IMR-90 (cell line): Measurements from ENCODE around the gene HOXB8. TPM values are rescaled to one million over a fixed set of nuclear protein-coding genes. Genes with fewer than 3 reads are reported as not detected.

ENCODE experiments used
- NFE2L2 ChIP-seq: fragments of 150-350 bp; IDR thresholded peaks from 2 replicates; pipeline ENCODE4 v1.6.1; 2016; ENCODE audit warnings: low read depth, mild to moderate bottlenecking, low read length
- polyA plus RNA-seq, 3 experiments: library from polyadenylated mRNA; depleted of rRNA; stranded (reverse); fragments of >200 nt; gene quantifications; 2 replicates each; pipeline ENCODE4 v1.2.3, GENCODE V29; 2012; ENCODE audit warnings: low replicate concordance in 1 of 3
- total RNA-seq: library from RNA; depleted of rRNA; stranded (reverse); fragments of >200 nt; gene quantifications from 2 replicates; pipeline ENCODE4 v1.2.3, GENCODE V29; 2012
- TF ChIP-seq, protein P1 (sequence below): fragments of 150-350 bp; IDR thresholded peaks from 2 replicates; pipeline ENCODE4 v1.6.1; 2016; ENCODE audit warnings: low read depth, mild to moderate bottlenecking, low read length, moderate library complexity, borderline replicate concordance

Gene HOXB8
- total and polyA plus RNA-seq, 2 of the 4 experiments (the other 2 are of a cell fraction): 0.54 to 5.3 TPM

DNA sequence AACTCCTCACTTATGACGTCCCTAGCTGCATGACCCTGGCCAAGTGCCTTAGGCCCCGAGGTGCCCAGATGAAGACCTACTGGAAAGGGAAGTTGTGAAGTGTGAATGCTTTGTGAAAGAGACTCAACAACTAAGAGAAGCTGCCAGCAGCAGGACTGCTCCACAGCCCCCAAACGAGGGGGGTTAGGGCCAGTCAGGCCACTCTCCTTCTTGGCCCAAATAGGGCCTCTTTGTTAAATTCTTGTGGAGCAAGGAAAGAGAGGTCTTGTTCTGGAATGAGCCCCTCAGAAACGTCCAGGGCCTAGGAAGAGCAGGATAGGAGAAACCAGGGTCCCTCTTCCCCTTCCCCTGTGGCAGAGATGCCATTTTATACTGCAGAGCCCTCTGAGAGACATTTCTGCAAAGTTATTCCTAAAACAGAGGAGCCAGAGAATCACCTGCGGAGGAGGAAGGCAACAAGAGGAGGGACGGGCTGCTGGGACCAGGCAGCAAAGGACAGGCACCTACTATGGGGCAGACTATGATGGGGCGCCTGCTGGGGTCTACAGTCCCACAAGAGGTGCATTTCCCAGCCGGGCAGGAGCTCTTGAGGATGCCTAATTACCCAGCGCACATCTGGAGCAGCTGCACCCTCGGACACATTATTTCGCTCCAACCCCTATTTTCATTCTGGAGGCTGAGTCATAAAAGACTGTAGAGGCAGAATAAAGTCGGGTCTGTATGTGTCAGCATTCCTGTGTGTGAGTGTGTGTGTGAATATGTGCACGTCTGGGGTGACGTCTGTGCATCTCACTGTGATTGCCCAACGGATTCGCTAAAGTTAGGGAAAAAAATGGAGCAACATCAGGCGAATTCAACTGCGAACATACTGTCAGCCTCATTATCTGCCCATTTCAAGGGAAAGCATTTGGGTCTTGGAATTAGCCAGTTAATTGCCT lies 22.5 kb upstream of the HOXB8 start (continued):
- TF ChIP-seq, protein P1, sequence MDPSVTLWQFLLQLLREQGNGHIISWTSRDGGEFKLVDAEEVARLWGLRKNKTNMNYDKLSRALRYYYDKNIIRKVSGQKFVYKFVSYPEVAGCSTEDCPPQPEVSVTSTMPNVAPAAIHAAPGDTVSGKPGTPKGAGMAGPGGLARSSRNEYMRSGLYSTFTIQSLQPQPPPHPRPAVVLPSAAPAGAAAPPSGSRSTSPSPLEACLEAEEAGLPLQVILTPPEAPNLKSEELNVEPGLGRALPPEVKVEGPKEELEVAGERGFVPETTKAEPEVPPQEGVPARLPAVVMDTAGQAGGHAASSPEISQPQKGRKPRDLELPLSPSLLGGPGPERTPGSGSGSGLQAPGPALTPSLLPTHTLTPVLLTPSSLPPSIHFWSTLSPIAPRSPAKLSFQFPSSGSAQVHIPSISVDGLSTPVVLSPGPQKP: no peak
- 0 out of 2 replicates have a peak, but pooled peaks have one; percentile 39 for TF ChIP-seq NFE2L2
